Glomerular visceral epithelial cell (primary cell): ENCODE measurements around the gene SCARB2.
A peak's percentile ranks its signal among the peaks of the same experiment; 100 is the strongest.

Source experiments
- DNase-seq: peaks from one replicate; pipeline ENCODE4 v3.0.0-alpha.2; 2016; ENCODE audit errors: extremely low spot score

SCARB2 gene

GRCh38 chr4:76148142-76148865, 65.3 kb downstream of the SCARB2 start, which contains the start of gene NUP54:
Gene NUP54 (minus strand): TSS chr4:76148397. CDS start chr4:76148374, 23 bp downstream.
- peak; percentile 94 for DNase-seq

GRCh38 chr4:76147454-76148141, 66.0 kb downstream of the SCARB2 start:
- peak; percentile 88 for DNase-seq

GRCh38 chr4:76144546-76144945, 69.1 kb downstream of the SCARB2 start:
- no peak for DNase-seq

GRCh38 chr4:76141241-76141640, 72.4 kb downstream of the SCARB2 start:
- DNase-seq = no peak

GRCh38 chr4:76127754-76128153, 85.9 kb downstream of the SCARB2 start:
- DNase-seq = no peak

- DNase-seq = no peak
Observed at GRCh38 chr4:76125816-76126215, 87.8 kb downstream of the SCARB2 start.

GRCh38 chr4:76120199-76120598, 93.4 kb downstream of the SCARB2 start:
- no peak for DNase-seq

- DNase-seq = no peak
Observed at GRCh38 chr4:76117536-76117935, 96.1 kb downstream of the SCARB2 start.

GRCh38 chr4:76116821-76117220, 96.8 kb downstream of the SCARB2 start:
- no peak for DNase-seq
